HepG2 (cell line): ENCODE measurements around the gene GRM7.

Experiments
- CHD2 ChIP-seq: IDR thresholded peaks from 2 replicates; pipeline ENCODE4 v1.6.1; 2011; ENCODE audit warnings: low read depth, low read length, improper control_type of control experiment
- GTF2F1 ChIP-seq: fragments of 150-350 bp; IDR thresholded peaks from 2 replicates; pipeline ENCODE4 v1.6.1; 2014; ENCODE audit warnings: low read length
- HNRNPH1 ChIP-seq: fragments of 200-400 bp; formaldehyde crosslinking; optimal IDR thresholded peaks from 2 replicates; pipeline ENCODE3; 2017; ENCODE audit warnings: mild to moderate bottlenecking, low read depth, low read length
- PCBP2 ChIP-seq: fragments of 200-400 bp; formaldehyde crosslinking; optimal IDR thresholded peaks from 2 replicates; pipeline ENCODE3; 2018; ENCODE audit warnings: low read length, low read depth; ENCODE audit not compliant: poor library complexity, severe bottlenecking
- XRCC5 ChIP-seq: fragments of 200-400 bp; formaldehyde crosslinking; optimal IDR thresholded peaks from 2 replicates; pipeline ENCODE3; 2017; ENCODE audit warnings: mild to moderate bottlenecking, low read length
- TF ChIP-seq, protein P1 (sequence below): sonication (generic); formaldehyde crosslinking; IDR thresholded peaks from 2 replicates; pipeline ENCODE4 v1.5.0; 2020; ENCODE audit warnings: mild to moderate bottlenecking, missing genetic modification reagents, moderate library complexity
- TF ChIP-seq, protein P2 (sequence below): sonication (generic); formaldehyde crosslinking; IDR thresholded peaks from 2 replicates; pipeline ENCODE4 v1.4.0; 2020; ENCODE audit warnings: missing genetic modification reagents

DNA sequence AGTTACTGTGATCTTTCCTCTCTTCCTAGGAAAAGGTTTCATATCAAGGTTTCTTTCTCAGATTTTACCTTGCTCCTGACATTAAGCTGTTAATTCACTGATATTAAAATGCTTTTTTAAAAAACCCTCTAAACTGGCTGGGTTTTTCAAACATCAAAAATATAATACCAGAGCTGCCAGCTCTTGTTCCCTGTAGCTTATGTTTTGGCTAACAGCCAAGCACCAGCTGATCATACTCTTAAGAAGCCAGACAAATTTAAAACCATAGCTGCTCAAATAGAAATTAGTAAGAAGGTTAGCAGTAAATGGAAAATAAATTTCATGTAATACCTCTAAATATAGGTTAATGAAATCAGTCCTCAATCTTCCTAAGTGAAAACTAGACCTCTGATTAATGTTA, 657.5 kb downstream of the GRM7 start:
- no peak for TF ChIP-seq XRCC5
- TF ChIP-seq GTF2F1: no peak
- TF ChIP-seq, protein P1, sequence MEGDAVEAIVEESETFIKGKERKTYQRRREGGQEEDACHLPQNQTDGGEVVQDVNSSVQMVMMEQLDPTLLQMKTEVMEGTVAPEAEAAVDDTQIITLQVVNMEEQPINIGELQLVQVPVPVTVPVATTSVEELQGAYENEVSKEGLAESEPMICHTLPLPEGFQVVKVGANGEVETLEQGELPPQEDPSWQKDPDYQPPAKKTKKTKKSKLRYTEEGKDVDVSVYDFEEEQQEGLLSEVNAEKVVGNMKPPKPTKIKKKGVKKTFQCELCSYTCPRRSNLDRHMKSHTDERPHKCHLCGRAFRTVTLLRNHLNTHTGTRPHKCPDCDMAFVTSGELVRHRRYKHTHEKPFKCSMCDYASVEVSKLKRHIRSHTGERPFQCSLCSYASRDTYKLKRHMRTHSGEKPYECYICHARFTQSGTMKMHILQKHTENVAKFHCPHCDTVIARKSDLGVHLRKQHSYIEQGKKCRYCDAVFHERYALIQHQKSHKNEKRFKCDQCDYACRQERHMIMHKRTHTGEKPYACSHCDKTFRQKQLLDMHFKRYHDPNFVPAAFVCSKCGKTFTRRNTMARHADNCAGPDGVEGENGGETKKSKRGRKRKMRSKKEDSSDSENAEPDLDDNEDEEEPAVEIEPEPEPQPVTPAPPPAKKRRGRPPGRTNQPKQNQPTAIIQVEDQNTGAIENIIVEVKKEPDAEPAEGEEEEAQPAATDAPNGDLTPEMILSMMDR (CRISPR knock-in tag): no peak
- no peak for TF ChIP-seq HNRNPH1
- TF ChIP-seq CHD2: no peak
- TF ChIP-seq, protein P2, sequence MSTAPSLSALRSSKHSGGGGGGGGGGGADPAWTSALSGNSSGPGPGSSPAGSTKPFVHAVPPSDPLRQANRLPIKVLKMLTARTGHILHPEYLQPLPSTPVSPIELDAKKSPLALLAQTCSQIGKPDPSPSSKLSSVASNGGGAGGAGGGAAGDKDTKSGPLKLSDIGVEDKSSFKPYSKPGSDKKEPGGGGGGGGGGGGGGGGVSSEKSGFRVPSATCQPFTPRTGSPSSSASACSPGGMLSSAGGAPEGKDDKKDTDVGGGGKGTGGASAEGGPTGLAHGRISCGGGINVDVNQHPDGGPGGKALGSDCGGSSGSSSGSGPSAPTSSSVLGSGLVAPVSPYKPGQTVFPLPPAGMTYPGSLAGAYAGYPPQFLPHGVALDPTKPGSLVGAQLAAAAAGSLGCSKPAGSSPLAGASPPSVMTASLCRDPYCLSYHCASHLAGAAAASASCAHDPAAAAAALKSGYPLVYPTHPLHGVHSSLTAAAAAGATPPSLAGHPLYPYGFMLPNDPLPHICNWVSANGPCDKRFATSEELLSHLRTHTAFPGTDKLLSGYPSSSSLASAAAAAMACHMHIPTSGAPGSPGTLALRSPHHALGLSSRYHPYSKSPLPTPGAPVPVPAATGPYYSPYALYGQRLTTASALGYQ (CRISPR knock-in tag): no peak
- TF ChIP-seq PCBP2: no peak
